Neural progenitor cell (in vitro differentiated cells): ENCODE data around the gene MDH1.

ENCODE experiments used
- EZH2 ChIP-seq: fragments of 200-600 bp; sonication (generic); IDR thresholded peaks from 2 replicates; pipeline ENCODE4 v1.6.1; 2017; ENCODE audit warnings: antibody characterized with exemption, mild to moderate bottlenecking, moderate library complexity
- EZH2phosphoT487 ChIP-seq: fragments of 200-600 bp; sonication (generic); IDR thresholded peaks from 2 replicates; pipeline ENCODE4 v1.6.1; 2017; ENCODE audit warnings: antibody characterized with exemption
- TF ChIP-seq, protein P1 (sequence below): fragments of 200-600 bp; sonication (generic); IDR thresholded peaks from 2 replicates; pipeline ENCODE4 v1.5.1; 2017; ENCODE audit warnings: antibody characterized with exemption, mild to moderate bottlenecking

DNA sequence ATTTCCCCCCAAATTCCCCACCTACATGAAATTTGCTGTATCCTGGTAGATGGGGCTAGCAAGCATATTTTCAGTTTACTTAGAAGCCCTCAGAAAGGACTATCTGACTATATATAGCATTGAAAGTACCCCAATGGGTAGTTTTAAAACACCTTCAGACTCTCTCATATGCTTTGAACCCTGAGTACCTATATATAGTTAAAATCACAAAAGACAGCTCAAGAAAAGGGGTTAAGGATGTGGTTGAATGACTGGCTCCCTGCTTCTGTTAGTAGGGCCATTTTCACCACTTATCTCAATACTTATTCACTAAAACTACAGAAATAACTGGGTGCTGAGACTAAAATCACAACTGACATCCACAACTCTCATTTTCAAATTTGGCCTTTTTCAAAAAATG, 19.0 kb upstream of the MDH1 start:
- TF ChIP-seq, protein P1, sequence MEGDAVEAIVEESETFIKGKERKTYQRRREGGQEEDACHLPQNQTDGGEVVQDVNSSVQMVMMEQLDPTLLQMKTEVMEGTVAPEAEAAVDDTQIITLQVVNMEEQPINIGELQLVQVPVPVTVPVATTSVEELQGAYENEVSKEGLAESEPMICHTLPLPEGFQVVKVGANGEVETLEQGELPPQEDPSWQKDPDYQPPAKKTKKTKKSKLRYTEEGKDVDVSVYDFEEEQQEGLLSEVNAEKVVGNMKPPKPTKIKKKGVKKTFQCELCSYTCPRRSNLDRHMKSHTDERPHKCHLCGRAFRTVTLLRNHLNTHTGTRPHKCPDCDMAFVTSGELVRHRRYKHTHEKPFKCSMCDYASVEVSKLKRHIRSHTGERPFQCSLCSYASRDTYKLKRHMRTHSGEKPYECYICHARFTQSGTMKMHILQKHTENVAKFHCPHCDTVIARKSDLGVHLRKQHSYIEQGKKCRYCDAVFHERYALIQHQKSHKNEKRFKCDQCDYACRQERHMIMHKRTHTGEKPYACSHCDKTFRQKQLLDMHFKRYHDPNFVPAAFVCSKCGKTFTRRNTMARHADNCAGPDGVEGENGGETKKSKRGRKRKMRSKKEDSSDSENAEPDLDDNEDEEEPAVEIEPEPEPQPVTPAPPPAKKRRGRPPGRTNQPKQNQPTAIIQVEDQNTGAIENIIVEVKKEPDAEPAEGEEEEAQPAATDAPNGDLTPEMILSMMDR, result no peak
- TF ChIP-seq EZH2, result no peak
- no peak for TF ChIP-seq EZH2phosphoT487
